GM13977 (cell line): ENCODE measurements around the gene CFLAR.

Experiments
- DNase-seq: peaks from one replicate; pipeline ENCODE4 v3.0.0; 2012; ENCODE audit warnings: low spot score
- in situ Hi-C: fragments of 300-500 bp; cut with MboI; formaldehyde crosslinking; loops from one replicate; pipeline ENCODE4 v1.12.0; 2022; ENCODE audit warnings: low sequenced_read_pairs, low pct_unique_long_range_greater_than_20kb, mixed read lengths, inconsistent platforms; ENCODE audit not compliant: unreplicated experiment
- TF ChIP-seq, protein P1 (sequence below): IDR thresholded peaks from 2 replicates; pipeline ENCODE4 v1.5.1; 2012; ENCODE audit warnings: mild to moderate bottlenecking, control low read depth; ENCODE audit not compliant: insufficient read depth; ENCODE audit errors: extremely low read depth, missing control alignments

The CFLAR gene

DNA sequence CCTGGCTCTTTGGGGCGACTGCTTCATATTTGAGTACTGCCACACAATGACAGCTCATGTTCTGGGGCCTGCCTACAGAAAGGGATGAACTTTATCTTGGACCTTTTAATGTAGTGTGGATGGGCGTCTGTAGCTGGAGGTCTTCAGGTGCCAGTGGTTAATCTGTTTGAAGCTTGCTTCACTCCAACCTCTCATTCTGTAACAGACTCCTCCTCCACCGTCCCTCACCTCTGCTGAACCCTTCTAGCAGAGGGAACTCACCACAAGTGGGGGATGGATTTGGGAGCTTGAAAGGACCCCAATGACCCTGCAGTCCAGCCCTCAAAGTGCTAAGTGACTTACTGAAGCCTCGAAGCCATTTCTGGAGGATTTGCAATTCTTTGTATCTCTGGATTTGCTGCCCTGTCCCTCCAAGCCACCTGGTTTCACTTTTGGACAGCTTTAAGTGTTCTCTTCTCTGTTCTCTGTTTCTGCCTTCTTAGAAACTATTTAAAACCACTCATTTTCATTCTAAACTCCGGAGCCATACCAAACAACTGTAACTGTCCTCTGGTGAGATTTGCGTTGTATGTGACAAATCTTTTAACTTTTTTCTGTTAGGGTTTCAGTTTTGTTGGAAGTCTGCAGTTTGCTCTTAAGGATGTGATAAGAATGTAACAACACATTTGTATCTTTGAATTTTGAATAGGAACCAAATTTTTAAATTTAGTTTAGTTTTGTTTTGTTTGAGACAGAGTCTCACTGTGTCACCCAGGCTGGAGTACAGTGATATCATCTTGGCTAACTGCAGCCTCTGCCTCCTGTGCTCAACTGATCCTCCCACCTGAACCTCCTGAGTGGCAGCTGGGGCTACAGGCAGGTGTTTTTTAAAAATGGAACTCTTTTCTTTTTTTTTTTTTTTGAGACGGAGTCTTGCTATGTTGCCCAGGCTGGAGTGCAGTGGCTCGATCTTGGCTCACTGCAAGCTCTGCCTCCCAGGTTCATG lies 107.4 kb downstream of the CFLAR start:
- DNase-seq, result peak; percentile 47
- TF ChIP-seq, protein P1, sequence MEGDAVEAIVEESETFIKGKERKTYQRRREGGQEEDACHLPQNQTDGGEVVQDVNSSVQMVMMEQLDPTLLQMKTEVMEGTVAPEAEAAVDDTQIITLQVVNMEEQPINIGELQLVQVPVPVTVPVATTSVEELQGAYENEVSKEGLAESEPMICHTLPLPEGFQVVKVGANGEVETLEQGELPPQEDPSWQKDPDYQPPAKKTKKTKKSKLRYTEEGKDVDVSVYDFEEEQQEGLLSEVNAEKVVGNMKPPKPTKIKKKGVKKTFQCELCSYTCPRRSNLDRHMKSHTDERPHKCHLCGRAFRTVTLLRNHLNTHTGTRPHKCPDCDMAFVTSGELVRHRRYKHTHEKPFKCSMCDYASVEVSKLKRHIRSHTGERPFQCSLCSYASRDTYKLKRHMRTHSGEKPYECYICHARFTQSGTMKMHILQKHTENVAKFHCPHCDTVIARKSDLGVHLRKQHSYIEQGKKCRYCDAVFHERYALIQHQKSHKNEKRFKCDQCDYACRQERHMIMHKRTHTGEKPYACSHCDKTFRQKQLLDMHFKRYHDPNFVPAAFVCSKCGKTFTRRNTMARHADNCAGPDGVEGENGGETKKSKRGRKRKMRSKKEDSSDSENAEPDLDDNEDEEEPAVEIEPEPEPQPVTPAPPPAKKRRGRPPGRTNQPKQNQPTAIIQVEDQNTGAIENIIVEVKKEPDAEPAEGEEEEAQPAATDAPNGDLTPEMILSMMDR, result no peak
- in situ Hi-C loops, result no loop called here
